ENCODE measurements around the gene ANGPTL7.

DNA sequence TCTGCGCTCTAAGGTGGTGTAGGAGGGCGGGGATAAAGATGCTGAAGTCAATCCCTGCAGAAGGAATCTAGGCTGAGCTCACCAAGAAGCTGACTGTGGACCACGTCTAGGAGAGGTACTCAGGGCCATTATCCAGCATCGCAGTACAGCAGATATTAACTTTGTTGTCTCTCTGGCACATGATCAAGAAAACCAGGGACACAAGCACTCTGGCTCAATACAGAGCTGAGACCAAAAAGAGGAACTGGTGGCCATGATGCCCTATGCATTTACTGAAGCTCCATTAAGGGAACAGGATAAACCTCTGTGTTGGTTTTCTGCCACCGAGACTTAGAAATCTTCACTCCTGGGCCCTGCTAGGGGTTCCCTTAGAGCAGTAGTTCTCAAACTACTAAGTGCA lies 38.0 kb upstream of the ANGPTL7 start:
- TF ChIP-seq EZH2 (IDR thresholded peaks at IDR 0.05) (no peak), POLR2AphosphoS5 (IDR thresholded peaks at IDR 0.05; ENCODE audit: borderline replicate concordance, low read depth, low read length) (no peak), FOXP2 (optimal IDR thresholded peaks at IDR 0.05; ENCODE audit: control extremely low read depth, extremely low read length, insufficient read depth) (no peak)
